SH-SY5Y (cell line): ENCODE results near the gene VAMP1.

Source experiments
- GATA2 ChIP-seq: IDR thresholded peaks from 2 replicates; pipeline ENCODE4 v1.6.1; 2011; ENCODE audit warnings: mild to moderate bottlenecking, low read depth, low read length
- GATA3 ChIP-seq: IDR thresholded peaks from 2 replicates; pipeline ENCODE4 v1.6.1; 2011; ENCODE audit warnings: low read depth, mild to moderate bottlenecking, low read length, moderate library complexity

GRCh38 chr12:6470375-6471163 is at the start of gene VAMP1:
- TF ChIP-seq GATA2: no peak
- no peak for TF ChIP-seq GATA3
